ENCODE results near the gene PRKACG. TPM values are rescaled to one million over a fixed set of nuclear protein-coding genes. Genes with fewer than 3 reads are reported as not detected.

The PRKACG gene
- total RNA-seq, 6 experiments from 2014 or later, result not detected

GRCh38 chr9:69034071-69034470, 20.2 kb upstream of the PRKACG start:
- Mint-ChIP-seq H3K4me1 (ENCODE audit: low read depth) (peaks cover 20% of the 10 kb centered on the region), H3K27ac (no peak overlapping the region), H3K36me3 (ENCODE audit: low read depth) (0 out of 2 replicates have a peak, but pooled peaks cover 6% of the 10 kb centered on the region), H3K27me3 (ENCODE audit: insufficient read depth) (peaks cover 2% of the 10 kb centered on the region), H3K4me3 (no peak overlapping the region), H3K9me3 (peaks cover 8% of the 10 kb centered on the region)
- TF ChIP-seq, protein P1, sequence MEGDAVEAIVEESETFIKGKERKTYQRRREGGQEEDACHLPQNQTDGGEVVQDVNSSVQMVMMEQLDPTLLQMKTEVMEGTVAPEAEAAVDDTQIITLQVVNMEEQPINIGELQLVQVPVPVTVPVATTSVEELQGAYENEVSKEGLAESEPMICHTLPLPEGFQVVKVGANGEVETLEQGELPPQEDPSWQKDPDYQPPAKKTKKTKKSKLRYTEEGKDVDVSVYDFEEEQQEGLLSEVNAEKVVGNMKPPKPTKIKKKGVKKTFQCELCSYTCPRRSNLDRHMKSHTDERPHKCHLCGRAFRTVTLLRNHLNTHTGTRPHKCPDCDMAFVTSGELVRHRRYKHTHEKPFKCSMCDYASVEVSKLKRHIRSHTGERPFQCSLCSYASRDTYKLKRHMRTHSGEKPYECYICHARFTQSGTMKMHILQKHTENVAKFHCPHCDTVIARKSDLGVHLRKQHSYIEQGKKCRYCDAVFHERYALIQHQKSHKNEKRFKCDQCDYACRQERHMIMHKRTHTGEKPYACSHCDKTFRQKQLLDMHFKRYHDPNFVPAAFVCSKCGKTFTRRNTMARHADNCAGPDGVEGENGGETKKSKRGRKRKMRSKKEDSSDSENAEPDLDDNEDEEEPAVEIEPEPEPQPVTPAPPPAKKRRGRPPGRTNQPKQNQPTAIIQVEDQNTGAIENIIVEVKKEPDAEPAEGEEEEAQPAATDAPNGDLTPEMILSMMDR (IDR thresholded peaks at IDR 0.05), result no peak
- no peak for DNase-seq

DNA sequence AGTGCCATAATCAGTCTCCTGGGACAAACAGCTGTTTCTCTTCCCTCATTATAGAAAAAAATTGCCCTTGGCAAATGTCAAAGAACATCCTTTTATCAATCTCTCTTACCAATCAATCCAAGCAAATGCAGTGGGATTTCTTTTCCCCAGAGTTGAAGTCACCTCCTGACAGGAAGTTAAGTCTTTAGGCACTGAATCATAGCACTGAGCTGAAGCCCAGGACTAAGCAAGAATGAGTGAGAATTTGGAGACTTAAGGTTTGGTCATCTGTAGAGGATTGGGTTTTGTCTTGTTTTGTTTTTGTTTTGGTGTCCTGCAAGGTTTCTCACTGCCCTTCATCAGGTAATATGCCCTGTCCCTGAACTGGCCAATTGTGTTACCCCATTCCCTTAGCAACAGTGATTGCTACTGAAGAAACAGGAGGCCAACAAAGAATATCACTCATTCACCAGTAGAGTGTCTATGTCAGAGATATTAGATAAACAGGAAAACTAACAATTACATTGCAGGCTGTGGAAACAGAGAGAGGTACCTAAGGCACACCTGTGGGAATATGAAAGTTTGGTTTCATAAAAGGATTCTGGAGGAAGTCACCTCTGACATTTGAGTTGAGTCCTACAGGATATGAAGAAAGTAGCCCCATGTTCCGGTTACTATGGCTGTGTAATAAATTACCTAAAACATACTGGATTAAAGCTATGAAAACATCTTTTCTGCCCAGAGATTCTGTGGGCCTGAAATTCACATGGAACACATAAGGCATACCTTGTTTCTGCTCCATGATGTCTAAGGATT, 17.1 kb upstream of the PRKACG start:
- Mint-ChIP-seq H3K4me1 (ENCODE audit: low read depth) (peaks cover 10% of the 10 kb centered on the region), H3K36me3 (ENCODE audit: low read depth) (0 out of 2 replicates have a peak, but pooled peaks cover 6% of the 10 kb centered on the region), H3K9me3 (peaks cover 8% of the 10 kb centered on the region), H3K27ac (no peak overlapping the region; the same call in 1 of the 2 replicates), H3K27me3 (ENCODE audit: insufficient read depth) (peaks cover 4% of the 10 kb centered on the region), H3K4me3 (no peak overlapping the region)
- DNase-seq, result peak; percentile 20
- TF ChIP-seq, protein P1 (IDR thresholded peaks at IDR 0.05), result no peak

- Mint-ChIP-seq H3K27ac (no peak overlapping the region), H3K36me3 (ENCODE audit: low read depth) (0 out of 2 replicates have a peak, but pooled peaks cover 6% of the 10 kb centered on the region), H3K4me1 (ENCODE audit: low read depth) (peaks cover 10% of the 10 kb centered on the region), H3K9me3 (peaks cover 8% of the 10 kb centered on the region), H3K27me3 (ENCODE audit: insufficient read depth) (peaks cover 9% of the 10 kb centered on the region), H3K4me3 (no peak overlapping the region)
- TF ChIP-seq, protein P1 (IDR thresholded peaks at IDR 0.05), result no peak
- DNase-seq, result no peak
These were observed 15.6 kb upstream of the PRKACG start for GRCh38 chr9:69029535-69029934.

- Mint-ChIP-seq H3K27me3 (ENCODE audit: insufficient read depth) (peaks cover 9% of the 10 kb centered on the region), H3K4me1 (ENCODE audit: low read depth) (peaks cover 10% of the 10 kb centered on the region), H3K27ac (no peak overlapping the region), H3K36me3 (ENCODE audit: low read depth) (0 out of 2 replicates have a peak, but pooled peaks cover 6% of the 10 kb centered on the region), H3K4me3 (no peak overlapping the region), H3K9me3 (peaks cover 8% of the 10 kb centered on the region)
- TF ChIP-seq, protein P1 (IDR thresholded peaks at IDR 0.05), result no peak
- no peak for DNase-seq
These were observed 14.8 kb upstream of the PRKACG start for GRCh38 chr9:69028754-69029153.

- peaks cover 10% of the 10 kb centered on the region for H3K4me1 Mint-ChIP-seq (ENCODE audit: low read depth)
- 0 out of 2 replicates have a peak, but pooled peaks cover 6% of the 10 kb centered on the region for H3K36me3 Mint-ChIP-seq (ENCODE audit: low read depth)
- no peak overlapping the region for H3K4me3 Mint-ChIP-seq
- TF ChIP-seq, protein P1 (IDR thresholded peaks at IDR 0.05), result peak; percentile 87
- H3K27me3 Mint-ChIP-seq (ENCODE audit: insufficient read depth), result peaks cover 19% of the 10 kb centered on the region
- no peak overlapping the region for H3K27ac Mint-ChIP-seq
- peak; percentile 36 for DNase-seq
- peaks cover 8% of the 10 kb centered on the region for H3K9me3 Mint-ChIP-seq
These were observed 13.6 kb upstream of the PRKACG start for GRCh38 chr9:69027355-69028097.

All from HFFc6 (cell line).